ENCODE measurements around the gene RPL29. TPM values are rescaled to one million over a fixed set of nuclear protein-coding genes. Genes with fewer than 3 reads are reported as not detected.

The RPL29 gene
- total RNA-seq, 1 donor from 2014 or later, result 610 TPM

DNA sequence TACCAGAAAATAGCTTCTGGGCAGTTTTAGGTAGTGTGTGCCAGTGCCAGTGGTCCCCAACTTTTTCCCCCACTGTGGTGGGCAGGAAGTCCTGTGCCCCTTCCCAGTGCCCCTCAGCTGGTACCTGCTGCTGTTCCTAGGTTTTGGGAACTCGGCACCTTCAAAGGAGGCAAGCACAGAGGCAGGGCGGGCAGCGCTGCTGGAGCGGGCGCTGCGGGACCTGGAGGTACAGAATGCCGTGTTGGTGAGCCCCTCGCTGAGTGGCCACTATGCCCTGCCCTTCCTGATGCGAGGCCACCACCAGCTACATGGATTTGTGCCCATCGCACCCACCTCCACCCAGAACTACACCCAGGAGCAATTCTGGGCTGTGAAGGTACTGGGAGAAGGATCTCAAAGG is 15.4 kb downstream of the RPL29 start:
- Mint-ChIP-seq H3K9me3 (ENCODE audit: low read depth) (no peaks in the 10 kb centered on the region), H3K4me1 (ENCODE audit: low read depth) (peaks cover 32% of the 10 kb centered on the region), H3K27me3 (ENCODE audit: low read depth) (no peaks in the 10 kb centered on the region), H3K36me3 (ENCODE audit: low read depth) (no peaks in the 10 kb centered on the region), H3K4me3 (ENCODE audit: unreplicated experiment) (no peak overlapping the region), H3K27ac (ENCODE audit: unreplicated experiment) (no peak overlapping the region)
- DNase-seq (ENCODE audit: low spot score), result no peak
- TF ChIP-seq, protein P1, sequence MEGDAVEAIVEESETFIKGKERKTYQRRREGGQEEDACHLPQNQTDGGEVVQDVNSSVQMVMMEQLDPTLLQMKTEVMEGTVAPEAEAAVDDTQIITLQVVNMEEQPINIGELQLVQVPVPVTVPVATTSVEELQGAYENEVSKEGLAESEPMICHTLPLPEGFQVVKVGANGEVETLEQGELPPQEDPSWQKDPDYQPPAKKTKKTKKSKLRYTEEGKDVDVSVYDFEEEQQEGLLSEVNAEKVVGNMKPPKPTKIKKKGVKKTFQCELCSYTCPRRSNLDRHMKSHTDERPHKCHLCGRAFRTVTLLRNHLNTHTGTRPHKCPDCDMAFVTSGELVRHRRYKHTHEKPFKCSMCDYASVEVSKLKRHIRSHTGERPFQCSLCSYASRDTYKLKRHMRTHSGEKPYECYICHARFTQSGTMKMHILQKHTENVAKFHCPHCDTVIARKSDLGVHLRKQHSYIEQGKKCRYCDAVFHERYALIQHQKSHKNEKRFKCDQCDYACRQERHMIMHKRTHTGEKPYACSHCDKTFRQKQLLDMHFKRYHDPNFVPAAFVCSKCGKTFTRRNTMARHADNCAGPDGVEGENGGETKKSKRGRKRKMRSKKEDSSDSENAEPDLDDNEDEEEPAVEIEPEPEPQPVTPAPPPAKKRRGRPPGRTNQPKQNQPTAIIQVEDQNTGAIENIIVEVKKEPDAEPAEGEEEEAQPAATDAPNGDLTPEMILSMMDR (IDR thresholded peaks at IDR 0.05), result no peak

DNA sequence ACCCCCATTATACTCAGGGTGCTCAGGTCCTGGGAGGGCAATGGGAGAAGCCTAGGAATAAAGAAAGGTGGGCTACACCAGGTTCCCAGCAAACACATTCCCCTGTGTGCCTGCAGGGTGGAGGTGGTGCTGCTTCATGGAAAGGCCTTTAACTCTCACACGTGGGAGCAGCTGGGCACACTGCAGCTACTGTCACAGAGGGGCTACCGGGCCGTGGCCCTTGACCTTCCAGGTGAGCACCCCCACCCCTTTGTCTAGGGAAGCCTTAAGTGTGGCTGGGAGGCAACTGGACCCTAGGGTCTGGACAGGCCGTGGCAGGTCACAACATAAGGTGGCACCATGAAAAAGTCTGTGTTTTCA is 17.6 kb downstream of the RPL29 start:
- H3K27me3 Mint-ChIP-seq (ENCODE audit: low read depth), result no peaks in the 10 kb centered on the region
- no peaks in the 10 kb centered on the region for H3K36me3 Mint-ChIP-seq (ENCODE audit: low read depth)
- H3K4me1 Mint-ChIP-seq (ENCODE audit: low read depth), result peaks cover 34% of the 10 kb centered on the region
- no peaks in the 10 kb centered on the region for H3K9me3 Mint-ChIP-seq (ENCODE audit: low read depth)
- no peak overlapping the region for H3K27ac Mint-ChIP-seq (ENCODE audit: unreplicated experiment)
- no peak for DNase-seq (ENCODE audit: low spot score)
- TF ChIP-seq, protein P1 (IDR thresholded peaks at IDR 0.05), result no peak
- H3K4me3 Mint-ChIP-seq (ENCODE audit: unreplicated experiment), result no peak overlapping the region

DNA sequence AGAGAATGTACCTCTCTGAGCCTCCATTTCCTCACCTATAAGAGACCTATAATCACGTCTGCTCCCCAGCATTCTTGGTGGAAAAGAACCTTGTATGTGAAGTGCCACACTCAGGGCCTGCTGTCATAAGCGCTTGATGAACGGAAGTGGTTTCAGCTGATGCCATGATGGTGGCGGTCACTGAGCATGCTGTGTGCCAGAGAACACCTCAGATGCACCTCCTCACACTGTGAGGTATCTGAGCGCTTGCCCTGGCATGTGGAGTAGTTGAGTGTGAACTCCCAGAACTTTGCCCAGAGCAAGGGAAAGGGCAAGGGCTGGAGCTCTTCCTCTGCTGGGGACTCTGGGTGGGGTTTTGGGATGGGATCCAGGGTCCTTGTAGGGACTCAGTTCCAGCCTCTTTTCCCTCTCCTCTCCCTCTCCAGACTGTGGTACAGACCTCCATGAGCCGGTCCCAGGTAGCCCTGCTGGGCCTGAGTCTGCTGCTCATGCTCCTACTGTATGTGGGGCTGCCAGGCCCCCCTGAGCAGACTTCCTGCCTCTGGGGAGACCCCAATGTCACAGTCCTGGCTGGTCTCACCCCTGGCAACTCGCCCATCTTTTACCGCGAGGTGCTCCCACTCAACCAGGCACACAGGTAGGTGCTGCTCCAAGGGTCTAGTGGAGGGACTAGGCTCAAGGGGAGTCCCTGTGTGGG is 18.1 kb downstream of the RPL29 start:
- no peaks in the 10 kb centered on the region for H3K36me3 Mint-ChIP-seq (ENCODE audit: low read depth)

DNA sequence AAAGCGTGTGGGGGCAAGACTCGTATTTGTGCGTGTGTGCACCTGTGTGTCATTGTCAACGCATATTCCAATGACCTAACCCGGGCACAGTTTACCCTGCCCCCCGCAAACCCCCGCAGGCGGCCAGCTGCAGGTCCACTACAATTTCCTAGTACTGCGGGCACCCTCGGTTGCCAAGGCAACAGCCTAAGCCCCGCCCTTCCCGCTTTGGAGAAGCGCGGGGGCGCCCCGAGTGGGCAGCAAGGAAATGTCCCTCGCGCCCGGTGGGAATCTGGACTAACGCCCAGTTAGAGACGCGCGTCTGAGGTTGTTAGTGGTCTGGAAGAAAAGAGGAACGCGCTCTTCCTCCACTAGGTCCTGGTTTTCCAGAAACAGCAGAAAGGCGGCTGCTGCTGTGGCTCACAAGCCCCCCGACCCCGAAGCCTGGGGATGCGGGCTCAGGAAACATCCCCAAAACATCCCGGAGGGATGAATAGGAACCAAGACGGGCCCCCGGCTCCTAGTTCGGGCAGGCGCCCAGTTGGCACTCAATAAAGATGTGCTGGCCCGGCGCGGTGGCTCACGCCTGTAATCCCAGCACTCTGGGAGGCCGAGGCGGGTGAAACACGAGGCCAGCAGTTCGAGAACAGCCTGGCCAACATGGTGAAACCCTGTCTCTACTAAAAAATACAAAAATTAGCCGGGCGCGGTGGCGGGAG is 19.7 kb downstream of the RPL29 start:
- H3K4me3 Mint-ChIP-seq (ENCODE audit: unreplicated experiment), result peak overlapping the region; percentile 95
- H3K27ac Mint-ChIP-seq (ENCODE audit: unreplicated experiment), result peak overlapping the region; percentile 59
- no peak for DNase-seq (ENCODE audit: low spot score)
- H3K27me3 Mint-ChIP-seq (ENCODE audit: low read depth), result no peaks in the 10 kb centered on the region
- H3K9me3 Mint-ChIP-seq (ENCODE audit: low read depth), result no peaks in the 10 kb centered on the region
- H3K36me3 Mint-ChIP-seq (ENCODE audit: low read depth), result no peaks in the 10 kb centered on the region
- H3K4me1 Mint-ChIP-seq (ENCODE audit: low read depth), result peaks cover 22% of the 10 kb centered on the region
- TF ChIP-seq, protein P1 (IDR thresholded peaks at IDR 0.05), result peak; percentile 30

More for the DNA sequence above, 18.1 kb downstream of the RPL29 start:
- DNase-seq (ENCODE audit: low spot score), result no peak
- H3K4me3 Mint-ChIP-seq (ENCODE audit: unreplicated experiment), result no peak overlapping the region
- H3K9me3 Mint-ChIP-seq (ENCODE audit: low read depth), result no peaks in the 10 kb centered on the region
- H3K27me3 Mint-ChIP-seq (ENCODE audit: low read depth), result no peaks in the 10 kb centered on the region
- H3K4me1 Mint-ChIP-seq (ENCODE audit: low read depth), result peaks cover 32% of the 10 kb centered on the region
- TF ChIP-seq, protein P1 (IDR thresholded peaks at IDR 0.05), result no peak
- H3K27ac Mint-ChIP-seq (ENCODE audit: unreplicated experiment), result no peak overlapping the region

DNA sequence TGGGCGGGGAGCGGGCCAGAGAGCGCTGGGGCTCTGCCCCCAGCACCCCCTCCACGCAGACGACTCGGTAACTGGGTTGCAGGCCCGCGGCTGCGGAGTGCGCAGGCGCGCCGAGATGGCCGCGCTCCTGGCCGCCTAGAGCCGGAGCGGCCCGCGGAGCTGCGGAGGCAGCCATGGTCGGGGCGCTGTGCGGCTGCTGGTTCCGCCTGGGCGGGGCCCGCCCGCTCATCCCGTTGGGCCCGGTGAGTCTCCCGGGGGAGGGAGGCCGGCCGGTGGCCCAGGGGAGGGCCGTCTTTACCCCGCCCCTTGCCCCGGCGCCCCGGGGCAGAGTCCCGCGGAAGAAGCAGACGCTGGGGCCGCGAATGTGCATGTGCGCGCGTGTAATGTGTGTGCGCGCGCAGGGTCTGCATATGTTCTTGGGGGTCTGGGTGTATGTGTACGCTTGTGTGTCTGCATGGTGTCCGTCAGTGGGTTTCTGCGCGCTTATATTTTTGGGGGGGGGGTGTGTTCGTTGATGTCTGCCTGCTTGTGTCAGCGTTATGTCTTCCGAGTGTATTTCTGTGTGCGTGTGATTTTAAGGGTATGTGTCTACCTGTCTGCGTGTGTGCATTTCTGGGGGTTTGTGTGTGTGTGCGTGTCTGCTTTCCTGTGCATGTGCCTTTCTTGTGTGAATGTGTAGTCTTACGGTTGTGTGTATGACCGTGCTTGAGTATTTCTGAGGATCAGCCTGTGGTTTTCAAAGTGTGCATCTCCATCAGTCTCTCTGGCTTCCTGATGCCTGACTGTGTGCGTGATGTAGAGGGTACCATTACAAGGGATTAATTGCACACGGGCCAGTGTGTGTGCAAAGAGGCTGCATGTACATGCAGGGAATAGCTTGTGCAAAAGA is 20.5 kb downstream of the RPL29 start, which contains the start of gene ABHD14A:
Gene ABHD14A, plus strand, starts transcription at position 102 of the 889 bp plus-strand sequence. Its CDS starts 72 bp downstream, at position 174.
- Mint-ChIP-seq H3K36me3 (ENCODE audit: low read depth) (no peaks in the 10 kb centered on the region), H3K4me1 (ENCODE audit: low read depth) (peaks cover 22% of the 10 kb centered on the region), H3K27ac (ENCODE audit: unreplicated experiment) (peak within 1 kb of the TSS; percentile 92), H3K9me3 (ENCODE audit: low read depth) (no peaks in the 10 kb centered on the region), H3K4me3 (ENCODE audit: unreplicated experiment) (peak within 1 kb of the TSS; percentile 95), H3K27me3 (ENCODE audit: low read depth) (no peaks in the 10 kb centered on the region)
- DNase-seq (ENCODE audit: low spot score), result no peak
- TF ChIP-seq, protein P1 (IDR thresholded peaks at IDR 0.05), result no peak
